Progenitor cell of endocrine pancreas (in vitro differentiated cells): ENCODE data around the gene FBXW11. TPM values are rescaled to one million over a fixed set of nuclear protein-coding genes. Genes with fewer than 3 reads are reported as not detected.

Source experiments
- DNase-seq: peaks from one replicate; pipeline ENCODE4 v3.0.0; 2021; ENCODE audit warnings: low spot score; ENCODE audit not compliant: unreplicated experiment
- H3K27ac Mint-ChIP-seq: 2 replicates; pipeline ENCODE4 v1.8.0; 2021; ENCODE audit warnings: mild to moderate bottlenecking, moderate library complexity, mixed read lengths
- H3K27me3 Mint-ChIP-seq: 2 replicates; pipeline ENCODE4 v1.8.0; 2021; ENCODE audit warnings: mixed read lengths
- H3K36me3 Mint-ChIP-seq: 2 replicates; pipeline ENCODE4 v1.8.0; 2022; ENCODE audit warnings: mixed read lengths; ENCODE audit not compliant: insufficient read depth
- H3K4me1 Mint-ChIP-seq: 2 replicates; pipeline ENCODE4 v1.8.0; 2021; ENCODE audit warnings: low read depth, mixed read lengths
- H3K4me3 Mint-ChIP-seq: 2 replicates; pipeline ENCODE4 v1.8.0; 2021; ENCODE audit warnings: low read depth, mild to moderate bottlenecking, moderate library complexity, mixed read lengths
- H3K9me3 Mint-ChIP-seq: 2 replicates; pipeline ENCODE4 v1.8.0; 2021; ENCODE audit warnings: low read depth, mixed read lengths
- CTCF ChIP-seq: fragments of 200-600 bp; sonication (generic); IDR thresholded peaks from one replicate; pipeline ENCODE4 v1.5.0; 2021; ENCODE audit warnings: antibody characterized with exemption, mild to moderate bottlenecking; ENCODE audit not compliant: unreplicated experiment
- total RNA-seq: library from RNA; stranded (reverse); gene quantifications from 2 replicates; pipeline ENCODE4 v1.2.1, GENCODE V29; 2021

FBXW11 gene
- total RNA-seq, 1 donor from 2014 or later: 63.5 TPM

DNA sequence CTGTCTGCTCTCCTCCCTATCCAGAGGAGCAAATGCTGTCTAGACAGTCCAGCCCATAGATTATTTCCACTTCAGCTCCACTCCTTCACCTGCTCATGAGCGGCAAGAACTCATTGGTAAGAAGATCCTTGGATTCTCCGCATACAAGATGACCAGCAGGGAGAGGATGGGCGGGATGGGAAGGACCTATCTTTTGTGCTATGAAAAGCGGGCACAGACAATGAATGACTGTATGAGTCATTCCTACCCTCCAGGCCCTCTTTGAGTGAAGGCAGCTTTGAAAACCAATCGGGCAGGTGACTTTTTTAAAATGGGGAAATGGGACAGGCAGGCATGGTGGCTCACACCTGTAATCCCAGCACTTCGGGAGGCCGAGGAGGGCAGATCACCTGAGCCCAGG lies 171.4 kb downstream of the FBXW11 start:
- TF ChIP-seq CTCF: no peak
- Mint-ChIP-seq H3K4me3 (no peak overlapping the region), H3K36me3 (peaks cover 6% of the 10 kb centered on the region), H3K27me3 (no peaks in the 10 kb centered on the region), H3K27ac (no peak overlapping the region), H3K4me1 (no peaks in the 10 kb centered on the region), H3K9me3 (peaks cover 15% of the 10 kb centered on the region)
- DNase-seq: no peak

- H3K4me1 Mint-ChIP-seq: no peaks in the 10 kb centered on the region
- no peak for TF ChIP-seq CTCF
- no peak for DNase-seq
- peaks cover 6% of the 10 kb centered on the region for H3K36me3 Mint-ChIP-seq
- no peaks in the 10 kb centered on the region for H3K27me3 Mint-ChIP-seq
- H3K27ac Mint-ChIP-seq: no peak overlapping the region
- H3K4me3 Mint-ChIP-seq: no peak overlapping the region
- peaks cover 15% of the 10 kb centered on the region for H3K9me3 Mint-ChIP-seq
Measured at GRCh38 chr5:171834461-171834860, 172.0 kb downstream of the FBXW11 start.

GRCh38 chr5:171832775-171833174 lies 173.7 kb downstream of the FBXW11 start:
- no peak overlapping the region for H3K4me3 Mint-ChIP-seq
- H3K4me1 Mint-ChIP-seq: no peaks in the 10 kb centered on the region
- no peak overlapping the region for H3K27ac Mint-ChIP-seq
- H3K9me3 Mint-ChIP-seq: peaks cover 15% of the 10 kb centered on the region
- no peaks in the 10 kb centered on the region for H3K27me3 Mint-ChIP-seq
- peaks cover 6% of the 10 kb centered on the region for H3K36me3 Mint-ChIP-seq
- TF ChIP-seq CTCF: no peak
- DNase-seq: no peak

DNA sequence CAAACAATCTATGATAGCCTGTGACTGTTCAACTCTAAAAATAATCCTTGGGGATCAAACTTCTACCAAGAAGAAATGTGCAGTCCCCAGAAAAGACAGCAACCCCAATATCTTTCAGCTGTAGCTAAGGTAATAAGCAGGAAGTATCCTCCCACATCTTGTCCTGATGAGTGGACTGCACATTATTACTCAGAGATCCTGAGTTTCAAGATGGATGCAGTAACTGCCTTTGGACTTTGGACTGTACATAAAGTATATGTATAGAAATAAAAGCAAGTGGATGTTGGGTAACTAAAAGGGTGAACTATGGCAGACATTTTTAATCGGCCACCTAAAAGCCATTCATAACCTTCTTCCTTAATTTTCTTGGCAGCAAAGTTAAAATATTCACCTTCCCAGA lies 175.8 kb downstream of the FBXW11 start:
- Mint-ChIP-seq H3K4me3 (no peak overlapping the region), H3K9me3 (peaks cover 17% of the 10 kb centered on the region), H3K36me3 (peaks cover 6% of the 10 kb centered on the region), H3K27me3 (no peaks in the 10 kb centered on the region), H3K4me1 (no peaks in the 10 kb centered on the region), H3K27ac (no peak overlapping the region)
- DNase-seq: no peak
- no peak for TF ChIP-seq CTCF

- Mint-ChIP-seq H3K36me3 (peaks cover 3% of the 10 kb centered on the region), H3K4me1 (peaks cover 9% of the 10 kb centered on the region), H3K4me3 (no peak overlapping the region), H3K9me3 (peaks cover 13% of the 10 kb centered on the region), H3K27ac (no peak overlapping the region), H3K27me3 (no peaks in the 10 kb centered on the region)
- no peak for DNase-seq
- no peak for TF ChIP-seq CTCF
Measured at GRCh38 chr5:171827162-171827561, 179.3 kb downstream of the FBXW11 start.
